Endometrium (tissue), 2 donors: ENCODE data around the gene OVCH2.
"Not testable (repeated sequence)": the region's sequence is repeated elsewhere in the genome, so short reads cannot be mapped to it uniquely, and the experiment has no call there.

Experiments used
- FAIRE-seq: peaks from 2 replicates; lab custom pipeline; 2012; peaks lifted over from hg19 to GRCh38; lab: Jason Lieb, UNC
- donor health status: control.
- donor health status: control.

Gene OVCH2

GRCh38 chr11:7706377-7706776 is at the start of gene OVCH2:
Gene OVCH2, minus strand, starts transcription at chr11:7706477. Its CDS starts 83 bp downstream, at chr11:7706394.
- FAIRE-seq: no peak

- no peak for FAIRE-seq
Measured at GRCh38 chr11:7749456-7749855, 43.2 kb upstream of the OVCH2 start.

GRCh38 chr11:7734767-7735166 is 28.5 kb upstream of the OVCH2 start:
- FAIRE-seq: not testable (repeated sequence)

GRCh38 chr11:7714786-7715185 is 8.5 kb upstream of the OVCH2 start:
- FAIRE-seq: no peak

GRCh38 chr11:7703740-7704139 is 2.5 kb downstream of the OVCH2 start:
- no peak for FAIRE-seq

- no peak for FAIRE-seq
Measured at GRCh38 chr11:7696424-7696823, 9.9 kb downstream of the OVCH2 start.

GRCh38 chr11:7694235-7694634 is 12.0 kb downstream of the OVCH2 start:
- FAIRE-seq: no peak

- FAIRE-seq: no peak
Measured at GRCh38 chr11:7692426-7692825, 13.9 kb downstream of the OVCH2 start.

- no peak for FAIRE-seq
Measured at GRCh38 chr11:7691759-7692350, 14.4 kb downstream of the OVCH2 start.

GRCh38 chr11:7690648-7691047 is 15.6 kb downstream of the OVCH2 start:
- FAIRE-seq: no peak

- FAIRE-seq: no peak
Measured at GRCh38 chr11:7689239-7689638, 17.0 kb downstream of the OVCH2 start.

GRCh38 chr11:7688238-7688826 is 17.9 kb downstream of the OVCH2 start:
- peak; percentile 4 for FAIRE-seq

GRCh38 chr11:7687386-7687785 is 18.9 kb downstream of the OVCH2 start:
- FAIRE-seq: no peak

GRCh38 chr11:7686761-7687160 is 19.5 kb downstream of the OVCH2 start:
- no peak for FAIRE-seq

- no peak for FAIRE-seq
Measured at GRCh38 chr11:7683571-7683970, 22.7 kb downstream of the OVCH2 start.

- FAIRE-seq: no peak
Measured at GRCh38 chr11:7677796-7678201, 28.5 kb downstream of the OVCH2 start.

GRCh38 chr11:7677071-7677470 is 29.2 kb downstream of the OVCH2 start:
- no peak for FAIRE-seq

- no peak for FAIRE-seq
Measured at GRCh38 chr11:7675631-7676030, 30.6 kb downstream of the OVCH2 start.

- FAIRE-seq: no peak
Measured at GRCh38 chr11:7673724-7674434, 32.4 kb downstream of the OVCH2 start.

- no peak for FAIRE-seq
Measured at GRCh38 chr11:7672960-7673723, 33.1 kb downstream of the OVCH2 start, which contains the start of gene CYB5R2. Gene CYB5R2, minus strand, starts transcription at chr11:7673500. Its CDS starts 675 bp downstream, at chr11:7672825.

GRCh38 chr11:7672276-7672959 is 33.9 kb downstream of the OVCH2 start:
- FAIRE-seq: no peak
